Endothelial cell of umbilical vein (primary cell): ENCODE results near the gene GSTA2. TPM values are rescaled to one million over a fixed set of nuclear protein-coding genes. Genes with fewer than 3 reads are reported as not detected.

Experiments
- BruUV-seq: library from RNA; stranded (reverse); fragments of 400-500 nt; replicated peaks from 2 replicates; lab custom pipeline; 2021; lab: Mats Ljungman, UMichigan
- CTCF ChIA-PET: fragments of 300-600, 350-600 bp; sonication (Branson Sonifier 250); formaldehyde crosslinking; loops from one replicate; lab custom pipeline; 2021; ENCODE audit warnings: antibody characterized with exemption, inconsistent platforms; lab: Charles Lee
- POLR2A ChIA-PET: fragments of 300-600, 350-600 bp; sonication (Branson Sonifier 250); formaldehyde crosslinking; loops from one replicate; lab custom pipeline; 2021; ENCODE audit warnings: antibody characterized with exemption, inconsistent platforms; lab: Charles Lee
- DNase-seq: peaks from one replicate; pipeline ENCODE4 v3.0.0-alpha.2; 2011; ENCODE audit warnings: low read depth, low spot score
- FAIRE-seq: peaks from 2 replicates; lab custom pipeline; 2011; peaks lifted over from hg19 to GRCh38; lab: Jason Lieb, UNC
- H2AFZ ChIP-seq: 2 replicates; pipeline ENCODE4 v1.6.0; 2012; ENCODE audit warnings: low read depth, low read length, control low read depth, inconsistent platforms
- H3K27ac ChIP-seq: 2 replicates; pipeline ENCODE4 v1.5.1; 2011; ENCODE audit warnings: low read depth, mild to moderate bottlenecking, control low read depth, low read length, moderate library complexity; ENCODE audit not compliant: insufficient read depth
- H3K27me3 ChIP-seq, 2 experiments: 2 replicates each; pipeline versions ENCODE4 v1.6.0 to v1.6.1; 2011; ENCODE audit warnings: low read length in 2 of 2, mixed read lengths in 1 of 2; ENCODE audit not compliant: control insufficient read depth in 2 of 2, insufficient read depth in 2 of 2
- H3K36me3 ChIP-seq, 2 experiments: 2 replicates in 1 of 2; 3 replicates in 1 of 2; pipeline ENCODE4 v1.5.1; 2011; ENCODE audit warnings: low read length in 2 of 2, mild to moderate bottlenecking in 1 of 2, moderate library complexity in 1 of 2; ENCODE audit not compliant: control insufficient read depth in 2 of 2, insufficient read depth in 2 of 2; ENCODE audit errors: extremely low read depth in 1 of 2
- H3K4me1 ChIP-seq: 3 replicates; pipeline ENCODE4 v1.5.1; 2011; ENCODE audit warnings: mild to moderate bottlenecking, low read length; ENCODE audit not compliant: control insufficient read depth, insufficient read depth; ENCODE audit errors: extremely low read depth
- H3K4me2 ChIP-seq: 2 replicates; pipeline ENCODE4 v1.6.1; 2011; ENCODE audit warnings: low read length, control low read depth, mixed read lengths; ENCODE audit not compliant: insufficient read depth
- H3K4me3 ChIP-seq, 3 experiments: fragments of 200-600 bp in 1 of 3; sonication (generic), shearing (Covaris generic) in 1 of 3; replicated peaks in 1 of 3; 2 replicates each; pipeline ENCODE4 v1.5.1; 2011 to 2016; ENCODE audit warnings: control low read depth in 3 of 3, low read length in 3 of 3, mild to moderate bottlenecking in 2 of 3, inconsistent platforms in 1 of 3, low read depth in 1 of 3, moderate library complexity in 1 of 3; ENCODE audit not compliant: insufficient read depth in 1 of 3
- H3K79me2 ChIP-seq: 2 replicates; pipeline ENCODE4 v1.6.0; 2012; ENCODE audit warnings: low read length, inconsistent platforms; ENCODE audit not compliant: control insufficient read depth, insufficient read depth
- H3K9ac ChIP-seq: replicated peaks from 2 replicates; pipeline ENCODE3; 2011; ENCODE audit warnings: low read length, control low read depth; ENCODE audit not compliant: insufficient read depth; ENCODE audit errors: extremely low read depth
- H3K9me1 ChIP-seq: replicated peaks from 3 replicates; pipeline ENCODE4 v1.6.0; 2011; ENCODE audit warnings: mild to moderate bottlenecking, low read length; ENCODE audit not compliant: control insufficient read depth, insufficient read depth; ENCODE audit errors: extremely low read depth
- H3K9me3 ChIP-seq: replicated peaks from 2 replicates; pipeline ENCODE4 v1.5.1; 2012; ENCODE audit warnings: low read length, inconsistent platforms; ENCODE audit not compliant: control insufficient read depth, insufficient read depth
- H4K20me1 ChIP-seq: replicated peaks from 2 replicates; pipeline ENCODE3; 2011; ENCODE audit warnings: mild to moderate bottlenecking, low read length; ENCODE audit not compliant: control insufficient read depth, insufficient read depth; ENCODE audit errors: extremely low read depth
- EZH2 ChIP-seq: IDR thresholded peaks from 2 replicates; pipeline ENCODE4 v1.6.1; 2012; ENCODE audit warnings: borderline replicate concordance, low read depth, mild to moderate bottlenecking, moderate library complexity, low read length, inconsistent platforms; ENCODE audit not compliant: severe bottlenecking
- FOS ChIP-seq: IDR thresholded peaks from 2 replicates; pipeline ENCODE4 v1.6.1; 2011; ENCODE audit warnings: mild to moderate bottlenecking, low read length, moderate library complexity, borderline replicate concordance; ENCODE audit not compliant: insufficient read depth
- GATA2 ChIP-seq: IDR thresholded peaks from 2 replicates; pipeline ENCODE4 v1.7.0; 2011; ENCODE audit warnings: low read depth, mild to moderate bottlenecking, moderate library complexity, mixed read lengths, low read length; ENCODE audit not compliant: insufficient read length, insufficient read depth
- MYC ChIP-seq: IDR thresholded peaks from one replicate; pipeline ENCODE4 v1.6.1; 2011; ENCODE audit warnings: mild to moderate bottlenecking, low read depth, low read length
- POLR2A ChIP-seq: IDR thresholded peaks from 2 replicates; pipeline ENCODE4 v1.6.1; 2012; ENCODE audit warnings: low read depth, mild to moderate bottlenecking, control low read depth, low read length
- POLR2AphosphoS5 ChIP-seq: IDR thresholded peaks from 2 replicates; pipeline ENCODE4 v1.6.1; 2012; ENCODE audit warnings: low read depth, mild to moderate bottlenecking, control low read depth, low read length, moderate library complexity; ENCODE audit not compliant: insufficient read depth
- dilution Hi-C: fragments of 300-500 bp; cut with MboI; formaldehyde crosslinking; loops from one replicate; pipeline ENCODE4 v1.15.0; 2019; ENCODE audit warnings: low sequenced_read_pairs; ENCODE audit not compliant: extremely low pct_ligation_motif_present
- intact Hi-C: fragments of 100-400 bp; cut with micrococcal nuclease; formaldehyde crosslinking; loops from one replicate; pipeline ENCODE4 v1.10.0; 2022
- polyA plus RNA-seq, 4 experiments: library from polyadenylated mRNA; depleted of rRNA in 3 of 4; stranded (reverse) in 3 of 4; unstranded in 1 of 4; fragments of >200 nt; gene quantifications; 2 replicates each; pipeline versions ENCODE4 v1.2.1 to v1.2.3, GENCODE V29; 2011 to 2012; ENCODE audit warnings: missing spikeins in 1 of 4
- total RNA-seq: library from RNA; stranded (reverse); gene quantifications from 2 replicates; pipeline ENCODE4 v1.2.3, GENCODE V29; 2021
- TF ChIP-seq, protein P1 (sequence below): IDR thresholded peaks from 2 replicates; pipeline ENCODE4 v1.6.1; 2011; ENCODE audit not compliant: insufficient read depth, insufficient read length
- TF ChIP-seq, protein P2 (sequence below), 2 donors: IDR thresholded peaks; 1 replicate in 1 of 2; 2 replicates in 1 of 2; pipeline ENCODE4 v1.5.1; 2011; ENCODE audit warnings: low read length in 2 of 2, mild to moderate bottlenecking in 2 of 2, moderate library complexity in 2 of 2, control low read depth in 1 of 2, inconsistent platforms in 1 of 2, low read depth in 1 of 2; ENCODE audit not compliant: insufficient read depth in 1 of 2; ENCODE audit errors: extremely low read depth in 1 of 2

The GSTA2 gene
- total and polyA plus RNA-seq, 2 donors (not counting 3 experiments of a cell fraction or from before 2014, with no cell fraction given), result not detected

DNA sequence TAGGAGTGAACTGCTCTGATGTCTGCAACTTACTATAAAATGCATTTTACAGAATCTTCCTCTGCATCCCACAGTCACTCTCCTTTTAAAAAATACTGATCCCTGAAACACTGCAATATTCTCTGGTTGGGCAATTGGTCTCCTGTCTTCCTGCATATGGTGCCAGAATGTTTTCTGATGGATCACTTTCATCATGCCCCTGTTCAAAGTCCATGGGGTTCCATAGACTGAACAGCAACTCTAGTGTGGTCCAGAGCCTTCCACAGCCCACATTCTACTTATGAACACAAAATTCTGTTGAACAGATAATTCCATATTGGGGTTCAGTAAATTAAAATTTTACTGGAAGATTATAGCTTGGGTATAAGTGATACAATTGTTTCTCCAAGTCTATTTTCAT, 11.0 kb downstream of the GSTA2 start:
- DNase-seq (no peak), FAIRE-seq (no peak)
- no peaks in the 10 kb centered on the region for H3K9me1 ChIP-seq
- no peak overlapping the region for H2AFZ ChIP-seq
- no peaks in the 10 kb centered on the region for H3K79me2 ChIP-seq
- no peaks in the 10 kb centered on the region for H3K36me3 ChIP-seq
- H4K20me1 ChIP-seq, result no peaks in the 10 kb centered on the region
- H3K27me3 ChIP-seq, result no peaks in the 10 kb centered on the region
- no TSS peak for BruUV-seq
- no peak overlapping the region for H3K9ac ChIP-seq
- no peak overlapping the region for H3K4me3 ChIP-seq
- ChIA-PET POLR2A (no interaction called here), CTCF (no interaction called here)
- TF ChIP-seq POLR2AphosphoS5 (no peak), GATA2 (no peak)
- TF ChIP-seq, protein P1, sequence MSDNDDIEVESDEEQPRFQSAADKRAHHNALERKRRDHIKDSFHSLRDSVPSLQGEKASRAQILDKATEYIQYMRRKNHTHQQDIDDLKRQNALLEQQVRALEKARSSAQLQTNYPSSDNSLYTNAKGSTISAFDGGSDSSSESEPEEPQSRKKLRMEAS, result no peak
- TF ChIP-seq, protein P2, sequence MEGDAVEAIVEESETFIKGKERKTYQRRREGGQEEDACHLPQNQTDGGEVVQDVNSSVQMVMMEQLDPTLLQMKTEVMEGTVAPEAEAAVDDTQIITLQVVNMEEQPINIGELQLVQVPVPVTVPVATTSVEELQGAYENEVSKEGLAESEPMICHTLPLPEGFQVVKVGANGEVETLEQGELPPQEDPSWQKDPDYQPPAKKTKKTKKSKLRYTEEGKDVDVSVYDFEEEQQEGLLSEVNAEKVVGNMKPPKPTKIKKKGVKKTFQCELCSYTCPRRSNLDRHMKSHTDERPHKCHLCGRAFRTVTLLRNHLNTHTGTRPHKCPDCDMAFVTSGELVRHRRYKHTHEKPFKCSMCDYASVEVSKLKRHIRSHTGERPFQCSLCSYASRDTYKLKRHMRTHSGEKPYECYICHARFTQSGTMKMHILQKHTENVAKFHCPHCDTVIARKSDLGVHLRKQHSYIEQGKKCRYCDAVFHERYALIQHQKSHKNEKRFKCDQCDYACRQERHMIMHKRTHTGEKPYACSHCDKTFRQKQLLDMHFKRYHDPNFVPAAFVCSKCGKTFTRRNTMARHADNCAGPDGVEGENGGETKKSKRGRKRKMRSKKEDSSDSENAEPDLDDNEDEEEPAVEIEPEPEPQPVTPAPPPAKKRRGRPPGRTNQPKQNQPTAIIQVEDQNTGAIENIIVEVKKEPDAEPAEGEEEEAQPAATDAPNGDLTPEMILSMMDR (IDR thresholded peaks at IDR 0.05; ENCODE audit: extremely low read depth in 1 of 2, insufficient read depth in 1 of 2, low read depth in 1 of 2, low read length in 2 of 2), result no peak
- intact Hi-C loops, result no loop called here
- H3K27ac ChIP-seq, result no peak overlapping the region
- H3K4me2 ChIP-seq, result no peak overlapping the region
- H3K4me1 ChIP-seq, result no peaks in the 10 kb centered on the region
- H3K9me3 ChIP-seq, result no peaks in the 10 kb centered on the region
- dilution Hi-C loops, result no loop called here

DNA sequence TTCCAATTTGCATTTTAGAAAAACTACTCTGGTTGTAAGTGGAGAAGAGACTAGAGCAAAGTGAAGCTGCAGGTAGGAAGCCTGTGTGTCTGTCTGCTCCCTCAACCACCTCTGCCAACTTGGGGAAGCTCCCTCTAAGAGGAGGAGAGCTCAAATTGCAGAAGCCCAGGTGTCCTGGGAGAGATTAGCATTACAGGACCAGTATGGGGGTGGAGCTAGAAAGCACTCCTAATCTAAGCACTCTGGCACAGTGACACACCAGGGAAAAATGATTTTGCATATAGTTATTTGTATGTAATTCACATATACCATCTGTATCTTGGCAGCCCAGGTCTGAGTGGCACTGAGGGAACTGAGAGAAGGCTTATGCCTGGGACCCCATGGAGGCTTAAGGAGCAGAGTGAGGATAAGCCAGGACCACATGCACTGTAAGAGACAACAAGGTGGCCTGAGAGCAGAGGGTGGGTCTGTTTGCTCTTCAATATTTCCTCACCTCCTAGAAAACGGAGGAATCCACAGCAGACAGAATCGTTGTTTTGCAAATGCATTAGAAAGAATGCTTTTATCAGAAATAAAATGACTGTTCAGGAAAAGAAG, 13.6 kb downstream of the GSTA2 start:
- DNase-seq (no peak), FAIRE-seq (no peak)
- H3K79me2 ChIP-seq, result no peaks in the 10 kb centered on the region
- H3K4me1 ChIP-seq, result no peaks in the 10 kb centered on the region
- no peaks in the 10 kb centered on the region for H3K27me3 ChIP-seq
- no peaks in the 10 kb centered on the region for H3K36me3 ChIP-seq
- POLR2A ChIA-PET, result no interaction called here
- H3K9me1 ChIP-seq, result no peaks in the 10 kb centered on the region
- TF ChIP-seq EZH2, result no peak
- no peak for TF ChIP-seq GATA2
- no peak for TF ChIP-seq FOS
- TF ChIP-seq, protein P1, result no peak
- TF ChIP-seq, protein P2 (IDR thresholded peaks at IDR 0.05; ENCODE audit: extremely low read depth in 1 of 2, insufficient read depth in 1 of 2, low read depth in 1 of 2, low read length in 2 of 2), result no peak
- TF ChIP-seq POLR2A, result no peak
- no peak for TF ChIP-seq MYC
- CTCF ChIA-PET, result no interaction called here
- intact Hi-C loops, result no loop called here
- H3K9me3 ChIP-seq, result no peaks in the 10 kb centered on the region
- H3K9ac ChIP-seq, result no peak overlapping the region
- no peak overlapping the region for H2AFZ ChIP-seq
- no TSS peak for BruUV-seq
- dilution Hi-C loops, result no loop called here
- H3K27ac ChIP-seq, result no peak overlapping the region
- no peak overlapping the region for H3K4me3 ChIP-seq
- no peaks in the 10 kb centered on the region for H4K20me1 ChIP-seq
- H3K4me2 ChIP-seq, result no peak overlapping the region
